Endodermal cell (in vitro differentiated cells): Measurements from ENCODE around the gene MFN2. TPM values are rescaled to one million over a fixed set of nuclear protein-coding genes. Genes with fewer than 3 reads are reported as not detected.
A peak's percentile ranks its signal among the peaks of the same experiment; 100 is the strongest.

Source experiments
- DNase-seq: peaks from one replicate; pipeline ENCODE4 v3.0.0-alpha.2; 2017
- H3K27ac ChIP-seq: 2 replicates; pipeline ENCODE4 v1.5.1; 2013; ENCODE audit warnings: mild to moderate bottlenecking, low read depth, low read length, moderate library complexity
- H3K27me3 ChIP-seq: 2 replicates; pipeline ENCODE4 v1.6.1; 2013; ENCODE audit warnings: mild to moderate bottlenecking, low read length, moderate library complexity; ENCODE audit not compliant: insufficient read depth, control insufficient read depth, poor library complexity, severe bottlenecking
- H3K36me3 ChIP-seq: 2 replicates; pipeline ENCODE4 v1.7.0; 2013; ENCODE audit warnings: mild to moderate bottlenecking, low read length, moderate library complexity; ENCODE audit not compliant: control insufficient read depth, insufficient read depth
- H3K4me1 ChIP-seq: one replicate; pipeline ENCODE4 v1.7.0; 2013; ENCODE audit warnings: low read length; ENCODE audit not compliant: control insufficient read depth, insufficient read depth
- H3K4me3 ChIP-seq: 2 replicates; pipeline ENCODE4 v1.5.1; 2013; ENCODE audit warnings: mild to moderate bottlenecking, low read length, moderate library complexity
- H3K9ac ChIP-seq: 2 replicates; pipeline ENCODE4 v1.6.1; 2013; ENCODE audit warnings: mild to moderate bottlenecking, low read length, moderate library complexity; ENCODE audit not compliant: poor library complexity, severe bottlenecking; ENCODE audit errors: extremely low read depth
- H3K9me3 ChIP-seq: 2 replicates; pipeline ENCODE4 v1.6.1; 2013; ENCODE audit warnings: mild to moderate bottlenecking, low read length, moderate library complexity; ENCODE audit not compliant: control insufficient read depth
- H3K27ac Mint-ChIP-seq: 2 replicates; pipeline ENCODE4 v1.8.0; 2020; ENCODE audit warnings: mixed read lengths
- H3K27me3 Mint-ChIP-seq: 2 replicates; pipeline ENCODE4 v1.8.0; 2021; ENCODE audit warnings: mild to moderate bottlenecking, mixed read lengths; ENCODE audit not compliant: insufficient read depth
- H3K36me3 Mint-ChIP-seq: 2 replicates; pipeline ENCODE4 v1.8.0; 2020; ENCODE audit warnings: low read depth, mixed read lengths
- H3K4me1 Mint-ChIP-seq: 2 replicates; pipeline ENCODE4 v1.8.0; 2020; ENCODE audit warnings: mixed read lengths
- H3K4me3 Mint-ChIP-seq: 2 replicates; pipeline ENCODE4 v1.8.0; 2020; ENCODE audit warnings: mild to moderate bottlenecking, moderate library complexity, mixed read lengths
- H3K9me3 Mint-ChIP-seq: 2 replicates; pipeline ENCODE4 v1.8.0; 2020; ENCODE audit warnings: mild to moderate bottlenecking, mixed read lengths
- CTCF ChIP-seq: fragments of 200-600 bp; sonication (generic); conservative IDR thresholded peaks from 2 replicates; pipeline ENCODE4 v1.5.0; 2021; ENCODE audit warnings: antibody characterized with exemption, mild to moderate bottlenecking
- WGBS, 2 experiments: methylation state at CpG; one replicate each; pipeline versions ENCODE4 v1.1.5 to v1.1.7; 2013; ENCODE audit warnings: missing lambda C conversion rate in 2 of 2, mixed read lengths in 1 of 2; ENCODE audit not compliant: insufficient coverage in 1 of 2, insufficient read length in 1 of 2; 5-methylcytosine and 5-hydroxymethylcytosine counted together
- total RNA-seq, 2 donors: library from RNA; stranded (reverse); fragmentation: NEBNext Ultra II Directional in 1 of 2; extraction: Animal tissue kit (Norgen Biotek cat#: 25700) in 1 of 2; gene quantifications; 2 replicates in 1 of 2; 3 replicates in 1 of 2; pipeline ENCODE4 v1.2.1, GENCODE V29; 2021

Gene MFN2
- total RNA-seq, 2 donors from 2014 or later = 41.7 to 56.3 TPM

- peaks cover 65% of the 10 kb centered on the region for H3K36me3 Mint-ChIP-seq
- Histone ChIP-seq H3K4me1 (no peaks in the 10 kb centered on the region), H3K27ac (no peak overlapping the region), H3K4me3 (no peak overlapping the region), H3K9me3 (no peaks in the 10 kb centered on the region), H3K36me3 (peaks cover 69% of the 10 kb centered on the region), H3K27me3 (no peaks in the 10 kb centered on the region), H3K9ac (no peak overlapping the region)
- no peak overlapping the region for H3K4me3 Mint-ChIP-seq
- no peaks in the 10 kb centered on the region for H3K27me3 Mint-ChIP-seq
- no peaks in the 10 kb centered on the region for H3K9me3 Mint-ChIP-seq
- no peak overlapping the region for H3K27ac Mint-ChIP-seq
- no peaks in the 10 kb centered on the region for H3K4me1 Mint-ChIP-seq
- 96 to 100% methylated on average over 6 to 7 of the region's 7 CpGs for WGBS, 2 experiments
- DNase-seq = no peak
- TF ChIP-seq CTCF = no peak
These were observed 9.4 kb downstream of the MFN2 start for GRCh38 chr1:11989669-11990068.

- Mint-ChIP-seq H3K4me3 (no peak overlapping the region), H3K9me3 (no peaks in the 10 kb centered on the region), H3K4me1 (no peaks in the 10 kb centered on the region), H3K27me3 (no peaks in the 10 kb centered on the region), H3K36me3 (peaks cover 65% of the 10 kb centered on the region), H3K27ac (peak overlapping the region; percentile 28)
- no peak for TF ChIP-seq CTCF
- Histone ChIP-seq H3K27ac (no peak overlapping the region), H3K9me3 (no peaks in the 10 kb centered on the region), H3K36me3 (peaks cover 70% of the 10 kb centered on the region), H3K9ac (no peak overlapping the region), H3K4me1 (no peaks in the 10 kb centered on the region), H3K4me3 (no peak overlapping the region), H3K27me3 (no peaks in the 10 kb centered on the region)
- no peak for DNase-seq
- 94 to 95% methylated on average over 6 to 10 of the region's 10 CpGs for WGBS, 2 experiments
These were observed 10.2 kb downstream of the MFN2 start for GRCh38 chr1:11990303-11991032.

GRCh38 chr1:11991969-11992676 lies 11.9 kb downstream of the MFN2 start:
- peaks cover 72% of the 10 kb centered on the region for H3K36me3 Mint-ChIP-seq
- 95 to 99% methylated on average over 12 to 16 of the region's 16 CpGs for WGBS, 2 experiments

More at GRCh38 chr1:11991969-11992676, 11.9 kb downstream of the MFN2 start:
- TF ChIP-seq CTCF = no peak
- Mint-ChIP-seq H3K9me3 (no peaks in the 10 kb centered on the region), H3K27ac (no peak overlapping the region), H3K27me3 (no peaks in the 10 kb centered on the region), H3K4me1 (no peaks in the 10 kb centered on the region), H3K4me3 (no peak overlapping the region)
- Histone ChIP-seq H3K27me3 (no peaks in the 10 kb centered on the region), H3K9ac (no peak overlapping the region), H3K36me3 (peaks cover 80% of the 10 kb centered on the region), H3K4me3 (no peak overlapping the region), H3K9me3 (no peaks in the 10 kb centered on the region), H3K27ac (no peak overlapping the region), H3K4me1 (no peaks in the 10 kb centered on the region)
- no peak for DNase-seq
